Prostate gland (tissue), 2 donors: Measurements from ENCODE around the gene IQGAP2. TPM values are rescaled to one million over a fixed set of nuclear protein-coding genes. Genes with fewer than 3 reads are reported as not detected.

Experiments
- DNase-seq: peaks from one replicate; pipeline ENCODE4 v3.0.0-alpha.2; 2019; ENCODE audit warnings: low spot score
- H3K27ac ChIP-seq, 2 donors: fragments of 200-600 bp; sonication (generic); 2 replicates each; pipeline ENCODE4 v1.5.1; 2017 to 2019
- H3K27me3 ChIP-seq: fragments of 200-600 bp; sonication (generic); replicated peaks from 2 replicates; pipeline ENCODE4 v1.5.1; 2019; ENCODE audit not compliant: insufficient read depth
- H3K36me3 ChIP-seq, 2 donors: fragments of 200-600 bp; sonication (generic); 1 replicate in 1 of 2; 2 replicates in 1 of 2; pipeline versions ENCODE4 v1.5.1 to v1.8.1; 2017 to 2019
- H3K4me1 ChIP-seq: fragments of 200-600 bp; sonication (generic); replicated peaks from 2 replicates; pipeline ENCODE4 v1.5.1; 2019
- H3K4me3 ChIP-seq, 2 donors: fragments of 200-600 bp; sonication (generic); 2 replicates each; pipeline ENCODE4 v1.5.1; 2017 to 2019
- H3K9me3 ChIP-seq: fragments of 200-600 bp; sonication (generic); 2 replicates; pipeline ENCODE4 v1.5.1; 2017
- POLR2A ChIP-seq: fragments of 450-650 bp; IDR thresholded peaks from one replicate; pipeline ENCODE4 v1.6.1; 2016; ENCODE audit warnings: antibody characterized with exemption, mild to moderate bottlenecking
- POLR2AphosphoS5 ChIP-seq: sonication (generic); formaldehyde crosslinking; IDR thresholded peaks from one replicate; pipeline ENCODE4 v1.6.1; 2017; ENCODE audit warnings: antibody characterized with exemption
- WGBS: methylation state at CpG from one replicate; pipeline ENCODE4 v1.1.5; 2018; 5-methylcytosine and 5-hydroxymethylcytosine counted together
- intact Hi-C: fragments of 100-400 bp; cut with DNase I; formaldehyde crosslinking; loops from one replicate; pipeline ENCODE4 v1.14.2; 2022
- total RNA-seq, 2 donors: library from RNA; depleted of rRNA; stranded (reverse); fragments of >200 nt; gene quantifications; one replicate each; pipeline ENCODE4 v1.1.0, GENCODE V29; 2016
- TF ChIP-seq, protein P1 (sequence below), 4 experiments: fragments of 200-600 bp in 2 of 4; fragments of 450-650 bp in 2 of 4; sonication (generic) in 2 of 4; IDR thresholded peaks; 1 replicate in 3 of 4; 2 replicates in 1 of 4; pipeline ENCODE4 v1.5.1; 2016 to 2019; ENCODE audit warnings: antibody characterized with exemption in 4 of 4, mild to moderate bottlenecking in 2 of 4, moderate library complexity in 2 of 4

Gene IQGAP2
- total RNA-seq, 2 donors from 2014 or later, result 41.5 to 64.9 TPM

DNA sequence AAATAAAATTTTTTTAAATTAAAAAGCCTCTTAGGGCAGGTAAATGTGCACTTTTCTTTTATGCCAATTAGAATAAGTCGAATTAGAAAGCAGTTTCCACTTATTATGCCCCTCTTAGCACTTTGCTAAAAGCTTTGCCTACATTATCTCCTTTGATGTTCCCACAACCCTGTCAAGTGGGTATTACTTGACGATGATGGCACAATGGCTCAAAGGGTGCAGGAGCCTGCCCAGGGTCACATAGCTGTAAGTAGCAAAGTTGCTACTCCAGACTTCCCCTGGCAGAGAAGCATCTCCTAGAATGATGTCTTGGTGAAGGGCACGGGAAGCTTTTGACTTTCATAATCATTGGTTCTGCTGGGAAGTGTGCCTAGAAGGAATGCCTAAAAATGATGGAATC, 18.4 kb upstream of the IQGAP2 start:
- Histone ChIP-seq H3K4me1 (peaks cover 5% of the 10 kb centered on the region), H3K9me3 (no peaks in the 10 kb centered on the region), H3K27ac (no peak overlapping the region), H3K27me3 (no peaks in the 10 kb centered on the region), H3K36me3 (no peaks in the 10 kb centered on the region), H3K4me3 (no peak overlapping the region)
- intact Hi-C loops, result no loop called here
- DNase-seq, result no peak
- TF ChIP-seq POLR2AphosphoS5 (no peak), POLR2A (no peak)
- TF ChIP-seq, protein P1, sequence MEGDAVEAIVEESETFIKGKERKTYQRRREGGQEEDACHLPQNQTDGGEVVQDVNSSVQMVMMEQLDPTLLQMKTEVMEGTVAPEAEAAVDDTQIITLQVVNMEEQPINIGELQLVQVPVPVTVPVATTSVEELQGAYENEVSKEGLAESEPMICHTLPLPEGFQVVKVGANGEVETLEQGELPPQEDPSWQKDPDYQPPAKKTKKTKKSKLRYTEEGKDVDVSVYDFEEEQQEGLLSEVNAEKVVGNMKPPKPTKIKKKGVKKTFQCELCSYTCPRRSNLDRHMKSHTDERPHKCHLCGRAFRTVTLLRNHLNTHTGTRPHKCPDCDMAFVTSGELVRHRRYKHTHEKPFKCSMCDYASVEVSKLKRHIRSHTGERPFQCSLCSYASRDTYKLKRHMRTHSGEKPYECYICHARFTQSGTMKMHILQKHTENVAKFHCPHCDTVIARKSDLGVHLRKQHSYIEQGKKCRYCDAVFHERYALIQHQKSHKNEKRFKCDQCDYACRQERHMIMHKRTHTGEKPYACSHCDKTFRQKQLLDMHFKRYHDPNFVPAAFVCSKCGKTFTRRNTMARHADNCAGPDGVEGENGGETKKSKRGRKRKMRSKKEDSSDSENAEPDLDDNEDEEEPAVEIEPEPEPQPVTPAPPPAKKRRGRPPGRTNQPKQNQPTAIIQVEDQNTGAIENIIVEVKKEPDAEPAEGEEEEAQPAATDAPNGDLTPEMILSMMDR (IDR thresholded peaks at IDR 0.05), result no peak
- WGBS, result 74% methylated on average over 3 of the region's 3 CpGs

DNA sequence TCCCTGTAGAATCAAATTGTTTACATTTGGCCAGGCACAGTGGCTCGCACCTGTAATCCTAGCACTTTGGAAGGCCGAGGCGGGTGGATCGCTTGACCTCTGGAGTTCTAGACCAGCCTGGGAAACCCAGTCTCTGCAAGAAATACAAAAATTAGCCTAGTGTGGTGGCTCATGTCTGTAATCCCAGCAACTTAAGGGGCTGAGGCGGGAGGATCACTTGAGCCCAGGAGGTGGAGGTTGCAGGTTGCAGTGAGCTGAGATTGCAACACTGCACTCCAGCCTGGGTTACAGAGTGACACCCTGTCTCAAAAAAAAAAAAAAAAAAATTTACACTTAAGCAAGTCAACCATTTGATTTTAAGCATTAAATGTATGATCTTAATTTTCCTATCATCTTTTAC, 17.5 kb upstream of the IQGAP2 start:
- H3K36me3 ChIP-seq, result no peaks in the 10 kb centered on the region
- no peaks in the 10 kb centered on the region for H3K27me3 ChIP-seq
- no peak overlapping the region for H3K4me3 ChIP-seq
- 92% methylated on average over 5 of the region's 5 CpGs for WGBS
- intact Hi-C loops, result no loop called here
- no peak overlapping the region for H3K27ac ChIP-seq
- H3K9me3 ChIP-seq, result no peaks in the 10 kb centered on the region
- H3K4me1 ChIP-seq, result peaks cover 5% of the 10 kb centered on the region
- DNase-seq, result no peak
- TF ChIP-seq, protein P1 (IDR thresholded peaks at IDR 0.05), result no peak
- TF ChIP-seq POLR2AphosphoS5 (no peak), POLR2A (no peak)

DNA sequence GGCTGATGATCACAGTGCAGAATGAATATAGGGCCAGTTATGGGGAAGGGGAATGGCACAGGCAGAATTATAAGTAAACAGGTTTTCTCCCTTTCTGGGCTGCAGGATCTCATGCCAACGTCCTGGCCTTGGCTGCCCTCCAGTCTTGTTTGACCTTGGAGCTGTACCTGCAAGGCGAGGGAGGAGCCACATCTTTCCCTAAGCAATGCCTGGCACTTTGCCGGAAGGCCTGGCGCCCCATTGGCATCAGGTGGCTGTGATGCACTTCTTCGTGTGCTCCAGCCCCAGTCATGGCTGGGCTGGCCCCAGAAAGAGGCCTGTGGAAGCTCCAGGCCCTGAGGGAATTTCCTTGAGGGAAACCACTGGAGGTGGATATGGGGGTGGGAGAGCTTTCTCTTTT, 16.7 kb upstream of the IQGAP2 start:
- no peaks in the 10 kb centered on the region for H3K36me3 ChIP-seq
- intact Hi-C loops, result no loop called here
- WGBS, result 63% methylated on average over 5 of the region's 5 CpGs
- H3K9me3 ChIP-seq, result no peaks in the 10 kb centered on the region
- H3K4me1 ChIP-seq, result peaks cover 5% of the 10 kb centered on the region
- no peaks in the 10 kb centered on the region for H3K27me3 ChIP-seq
- TF ChIP-seq POLR2AphosphoS5 (no peak), POLR2A (no peak)
- TF ChIP-seq, protein P1 (IDR thresholded peaks at IDR 0.05), result no peak
- peak; percentile 62 for DNase-seq
- peak overlapping the region; percentile 13 to 63 for H3K27ac ChIP-seq
- H3K4me3 ChIP-seq, result no peak overlapping the region

DNA sequence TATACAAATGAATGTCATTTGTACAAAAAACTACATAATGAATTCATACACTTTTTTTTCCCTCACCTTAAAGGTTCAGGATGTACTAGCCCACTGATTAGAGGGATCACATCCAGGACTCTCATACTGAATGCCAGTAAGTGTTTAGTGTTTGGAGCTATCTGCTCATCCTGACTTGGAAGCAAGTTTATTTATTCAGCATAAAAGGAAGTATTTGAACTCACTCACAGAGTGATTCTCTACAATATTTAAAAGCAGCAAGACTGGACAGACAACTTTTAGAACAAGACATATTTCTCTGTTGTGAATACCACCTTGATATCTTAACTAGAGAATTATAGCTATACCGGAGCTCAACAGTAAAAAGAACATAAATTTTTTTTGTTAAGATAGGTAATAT, 14.8 kb upstream of the IQGAP2 start:
- peak; percentile 64 for DNase-seq
- Histone ChIP-seq H3K9me3 (no peaks in the 10 kb centered on the region), H3K4me1 (peaks cover 5% of the 10 kb centered on the region), H3K4me3 (no peak overlapping the region), H3K27me3 (no peaks in the 10 kb centered on the region), H3K27ac (peak overlapping the region; percentile 63 to 65), H3K36me3 (no peaks in the 10 kb centered on the region)
- intact Hi-C loops, result no loop called here
- TF ChIP-seq POLR2A, result no peak
- peak; percentile 88 for TF ChIP-seq POLR2AphosphoS5
- WGBS, result 29% methylated on average over 1 of the region's 1 CpG

DNA sequence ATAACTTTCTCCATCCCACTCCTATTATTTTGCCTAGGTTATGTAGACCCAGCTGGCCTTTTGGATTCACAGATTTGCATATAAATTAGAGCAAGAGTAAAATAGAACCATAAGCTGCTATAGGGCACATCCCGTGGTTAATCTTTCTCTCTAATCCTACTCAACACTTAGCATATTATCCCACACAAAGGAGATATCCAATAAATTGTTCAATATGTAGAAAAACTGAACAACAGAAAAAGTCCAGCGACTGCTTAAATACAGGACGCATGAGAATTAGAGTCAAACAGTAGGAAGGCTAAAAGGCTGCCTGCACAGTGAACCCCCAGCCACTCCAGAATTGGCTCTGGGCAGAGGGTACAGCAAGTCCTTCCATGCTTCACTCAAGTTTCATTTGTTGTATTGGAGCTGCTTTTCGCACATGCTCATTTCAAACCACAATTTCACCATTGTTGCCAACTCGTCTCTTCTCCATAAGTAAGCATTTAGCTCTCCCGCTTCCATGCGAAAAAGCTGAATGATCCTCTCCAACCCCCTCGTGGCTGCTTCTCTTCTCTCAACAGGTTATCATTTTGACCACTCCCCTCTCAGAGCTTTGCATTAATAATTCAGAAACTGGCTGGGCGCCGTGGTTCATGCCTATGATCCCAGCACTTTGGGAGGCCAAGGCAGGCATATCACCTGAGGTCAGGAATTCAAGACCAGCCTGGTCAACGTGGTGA, 14.1 kb upstream of the IQGAP2 start:
- Histone ChIP-seq H3K9me3 (no peaks in the 10 kb centered on the region), H3K4me3 (no peak overlapping the region), H3K27me3 (no peaks in the 10 kb centered on the region), H3K36me3 (no peaks in the 10 kb centered on the region), H3K27ac (peak overlapping the region; percentile 43 to 55), H3K4me1 (peaks cover 5% of the 10 kb centered on the region)
- WGBS, result 82% methylated on average over 11 of the region's 11 CpGs
- TF ChIP-seq POLR2AphosphoS5, result no peak
- TF ChIP-seq, protein P1 (IDR thresholded peaks at IDR 0.05), result no peak
- no peak for TF ChIP-seq POLR2A
- intact Hi-C loops, result no loop called here
- DNase-seq, result no peak
